Stimulated activated CD4-positive, alpha-beta T cell treated with anti-CD3 and anti-CD28 coated beads, Interleukin-1b, Interleukin-23, amount 100 ng/mL, for 24 hours (primary cell): Measurements from ENCODE around the gene STARD9.
"Not testable (repeated sequence)": the region's sequence is repeated elsewhere in the genome, so short reads cannot be mapped to it uniquely, and the experiment has no call there.

Experiments
- DNase-seq, 4 experiments: peaks; one replicate each; pipeline ENCODE4 v3.0.0-alpha.2; 2020; ENCODE audit warnings: low read depth in 4 of 4, low spot score in 1 of 4

STARD9 gene

DNA sequence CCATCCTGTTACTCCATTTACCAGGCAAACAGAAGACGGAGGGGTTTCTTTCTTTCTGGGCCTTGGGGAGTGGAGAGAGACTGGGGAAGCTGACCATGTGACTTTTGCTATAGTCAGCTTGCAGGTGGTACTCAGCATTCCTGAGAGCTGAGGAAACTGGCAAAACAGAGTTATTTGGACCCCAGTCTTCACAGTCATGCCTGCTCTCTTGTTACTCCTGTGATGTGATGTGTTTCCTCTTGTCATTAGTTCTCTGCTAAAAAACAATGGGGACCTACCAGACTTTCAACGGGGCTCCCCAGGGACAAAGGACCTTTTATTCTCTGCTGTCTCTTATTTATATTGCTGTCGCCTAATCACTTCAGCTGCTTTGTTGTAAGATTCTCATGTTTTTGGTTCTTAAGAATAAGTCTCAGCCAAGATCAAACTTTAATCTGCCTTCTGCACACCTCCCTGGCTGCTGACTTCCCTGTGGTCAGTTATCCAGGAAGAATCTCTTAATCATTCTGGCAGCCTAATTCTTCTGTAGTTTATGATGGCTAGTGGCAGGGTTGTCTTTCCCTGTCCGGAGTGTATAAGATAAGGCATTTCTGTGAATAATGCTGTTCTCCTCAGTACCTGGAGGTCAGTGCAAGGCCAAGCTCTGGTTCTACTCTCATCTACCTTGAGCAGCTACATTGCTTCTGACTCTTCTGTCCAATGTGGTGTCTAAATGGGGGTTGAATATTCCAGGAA, 8.8 kb downstream of the STARD9 start:
- no peak for DNase-seq

DNA sequence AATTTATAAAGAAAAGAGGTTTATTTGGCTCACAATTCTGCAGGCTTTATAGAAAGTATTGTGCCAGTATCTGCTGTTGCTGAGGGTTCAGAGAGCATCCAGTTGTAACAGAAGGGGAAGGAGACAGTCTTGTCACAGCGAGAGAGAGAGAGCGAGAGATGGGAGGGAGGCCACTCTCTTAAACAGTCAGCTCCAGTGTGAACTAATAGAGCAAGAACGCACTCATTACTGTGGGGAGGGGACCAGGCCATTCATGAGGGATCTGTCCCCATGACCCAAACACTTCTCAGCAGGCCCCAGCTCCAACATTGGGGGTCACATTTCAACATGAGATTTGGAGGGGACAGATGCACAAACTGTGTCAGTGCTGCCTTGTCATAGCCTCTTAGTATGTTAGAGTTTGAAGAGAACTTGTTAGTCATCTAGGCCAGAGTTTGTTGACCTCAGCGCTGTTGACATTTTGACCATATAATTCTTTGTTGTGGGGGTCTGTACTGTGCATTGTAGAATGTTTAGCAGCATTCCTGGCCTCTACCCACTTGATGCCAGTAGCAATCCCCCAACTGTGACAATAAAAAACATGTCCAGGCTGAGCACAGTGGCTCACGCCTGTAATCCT, 15.3 kb downstream of the STARD9 start:
- no peak for DNase-seq

DNA sequence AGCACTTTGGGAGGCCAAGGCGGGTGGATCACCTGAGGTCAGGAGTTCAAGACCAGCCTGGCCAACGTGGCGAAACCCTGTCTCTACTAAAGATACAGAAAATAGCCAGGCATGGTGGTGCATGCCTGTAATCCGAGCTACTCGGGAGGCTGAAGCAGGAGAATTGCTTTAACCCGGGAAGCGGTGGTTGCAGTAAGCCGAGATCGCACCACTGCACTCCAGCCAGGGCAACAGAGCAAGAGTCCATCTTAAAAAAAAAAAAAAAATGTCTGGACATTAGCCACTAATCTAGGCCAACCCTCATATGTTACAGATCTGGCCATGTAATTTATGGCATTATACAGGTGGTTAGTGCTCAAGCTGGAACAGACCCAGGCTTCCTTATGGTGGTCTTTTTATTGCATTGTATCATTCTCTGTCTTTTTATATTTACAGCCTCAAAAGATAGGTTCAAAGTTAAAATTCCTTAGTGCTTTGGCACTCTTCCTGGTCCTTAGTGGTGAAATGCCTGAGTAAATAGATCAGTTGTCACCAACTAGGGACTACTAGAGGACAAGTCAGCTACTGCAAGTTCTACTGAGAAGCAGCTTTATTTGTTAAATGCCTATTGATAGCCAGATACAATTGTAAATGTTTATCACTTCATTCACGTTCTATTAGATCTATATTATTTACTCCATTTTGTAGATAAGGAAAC, 16.0 kb downstream of the STARD9 start:
- DNase-seq, result no peak

DNA sequence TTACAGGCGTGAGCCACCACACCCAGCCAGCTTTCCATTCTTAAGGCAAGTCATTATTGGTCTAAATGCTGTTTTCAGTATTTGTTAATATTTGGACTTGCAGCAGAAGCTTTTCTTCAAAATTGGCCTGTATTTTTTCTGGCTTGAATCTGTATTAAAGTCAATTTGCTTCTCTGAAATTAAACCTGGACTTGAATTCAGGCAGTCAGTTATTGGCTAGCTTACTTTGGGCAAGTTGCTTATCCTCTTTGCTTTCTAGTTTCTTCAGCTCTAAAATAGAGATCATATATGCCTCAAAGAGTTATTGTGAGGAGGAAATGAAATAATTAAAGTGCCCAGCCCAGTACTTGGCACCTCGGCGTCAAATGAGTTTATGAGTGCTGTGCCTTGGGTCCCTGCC, 17.3 kb downstream of the STARD9 start:
- no peak for DNase-seq

DNA sequence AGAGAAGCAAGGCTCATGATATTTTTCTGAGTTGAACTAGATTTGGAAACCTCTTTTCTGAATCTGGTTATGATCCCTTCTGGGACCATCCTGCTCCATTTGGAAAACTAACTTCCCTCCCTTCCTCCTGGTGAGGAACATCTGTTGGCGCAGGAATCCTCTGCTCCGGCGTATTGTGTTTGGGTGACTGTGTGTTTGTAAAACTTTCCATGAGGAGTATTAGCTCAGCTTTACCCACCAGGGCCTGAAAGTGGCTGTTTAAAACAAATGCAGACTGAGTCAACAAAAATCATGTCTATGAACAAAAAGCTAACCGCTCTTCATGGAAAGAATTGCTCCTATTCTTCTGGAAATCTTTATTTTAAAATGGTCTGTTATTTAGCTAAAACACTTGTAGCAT, 17.7 kb downstream of the STARD9 start:
- no peak for DNase-seq

DNA sequence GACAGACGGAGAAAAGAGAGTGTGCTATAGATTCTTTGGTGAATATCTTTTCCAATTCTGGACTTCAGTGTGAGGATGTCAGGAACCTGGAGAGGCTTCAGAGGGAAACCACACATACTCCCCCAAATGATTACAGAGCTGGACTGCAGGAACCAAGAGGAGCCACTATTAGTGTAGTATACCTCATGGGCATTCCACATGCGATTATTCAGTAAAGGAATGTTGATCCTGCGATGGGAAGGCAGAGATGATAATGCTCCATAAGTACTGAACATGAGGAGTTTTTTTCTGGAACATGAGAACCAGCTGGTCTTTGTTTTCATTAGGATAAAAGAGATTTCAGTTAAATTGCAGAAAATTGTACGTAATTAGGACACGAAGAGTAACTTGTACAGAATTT, 18.7 kb downstream of the STARD9 start:
- DNase-seq, result no peak

DNA sequence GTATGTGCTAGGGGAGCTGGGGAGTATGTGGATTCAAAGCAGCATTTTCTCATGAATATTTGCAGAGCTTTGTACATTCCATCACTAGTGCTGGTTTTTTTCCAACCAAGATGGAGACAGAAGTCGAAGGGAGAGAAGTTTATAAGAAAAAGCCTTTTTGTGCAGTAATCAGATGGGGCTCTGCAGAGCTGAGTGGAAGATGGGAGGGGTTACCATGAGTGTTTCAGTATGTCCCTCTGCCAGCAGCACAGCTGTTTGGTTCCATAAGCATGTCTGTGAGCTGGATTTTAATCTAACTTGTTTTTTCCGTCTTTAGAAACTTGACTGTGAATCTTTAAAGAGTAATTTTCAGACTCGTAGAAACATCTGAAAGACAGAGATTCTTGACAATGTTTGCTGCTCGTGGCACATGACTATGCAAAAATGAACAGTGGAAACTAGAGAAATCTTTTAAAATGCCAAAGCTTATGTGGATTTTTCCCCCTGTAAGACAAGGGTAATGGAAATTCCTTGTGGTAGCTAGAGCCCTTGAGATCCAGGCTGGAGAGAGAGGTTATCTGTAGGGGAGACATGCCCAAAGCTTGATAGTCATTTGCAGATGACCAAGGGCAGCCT, 20.3 kb downstream of the STARD9 start:
- DNase-seq, result no peak

DNA sequence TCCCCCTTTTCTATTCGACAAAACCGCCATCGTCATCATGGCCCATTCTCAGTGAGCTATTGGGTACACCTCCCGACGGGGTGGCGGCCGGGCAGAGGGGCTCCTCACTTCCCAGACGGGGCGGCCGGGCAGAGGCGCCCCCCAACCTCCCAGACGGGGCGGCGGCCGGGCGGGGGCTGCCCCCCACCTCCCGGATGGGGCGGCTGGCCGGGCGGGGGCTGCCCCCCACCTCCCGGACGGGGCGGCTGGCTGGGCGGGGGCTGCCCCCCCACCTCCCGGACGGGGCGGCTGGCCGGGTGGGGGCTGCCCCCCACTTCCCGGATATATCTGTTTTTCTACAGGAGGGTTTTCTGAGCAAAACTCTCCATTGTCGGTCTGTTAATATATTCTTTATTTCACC, 25.9 kb downstream of the STARD9 start:
- DNase-seq, result not testable (repeated sequence)

DNA sequence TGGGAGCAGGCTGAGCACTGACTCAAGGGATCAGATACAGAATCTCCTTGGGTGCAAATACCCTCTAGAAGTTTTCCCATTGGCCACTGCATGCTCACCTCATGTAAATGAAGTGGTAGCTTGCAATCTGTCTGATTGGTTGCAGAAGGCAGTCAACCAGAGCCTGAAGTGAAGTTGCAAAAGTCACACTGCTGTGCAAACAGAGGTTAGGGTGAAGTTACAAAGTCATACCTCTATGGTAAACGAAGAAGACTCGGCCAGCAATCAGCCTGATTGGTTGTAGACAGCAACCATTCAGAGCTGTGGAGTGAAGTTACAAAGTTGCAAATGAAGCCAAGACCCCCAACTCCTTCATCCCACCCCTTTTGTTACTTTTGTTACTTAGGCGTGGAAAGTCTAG, 27.1 kb downstream of the STARD9 start:
- no peak for DNase-seq

DNA sequence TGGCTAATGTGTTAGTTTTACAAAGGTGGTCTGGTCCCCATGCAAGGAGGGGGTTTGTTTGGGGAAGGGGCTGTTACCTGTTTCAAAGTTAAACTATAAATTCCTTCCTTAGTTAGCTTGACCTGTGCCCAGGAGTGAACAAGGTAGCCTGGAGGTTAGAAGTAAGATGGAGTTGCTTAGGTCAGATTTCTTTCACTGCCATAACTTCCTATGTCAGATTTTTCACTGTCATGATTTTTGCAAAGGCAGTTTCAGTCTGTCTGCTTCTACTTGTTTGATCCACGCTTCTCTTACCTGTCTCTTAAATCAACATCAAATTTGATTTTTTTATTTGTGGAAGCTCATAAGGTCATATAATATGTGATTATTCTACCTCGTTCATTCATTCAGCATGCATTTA, 28.6 kb downstream of the STARD9 start:
- DNase-seq, result no peak

DNA sequence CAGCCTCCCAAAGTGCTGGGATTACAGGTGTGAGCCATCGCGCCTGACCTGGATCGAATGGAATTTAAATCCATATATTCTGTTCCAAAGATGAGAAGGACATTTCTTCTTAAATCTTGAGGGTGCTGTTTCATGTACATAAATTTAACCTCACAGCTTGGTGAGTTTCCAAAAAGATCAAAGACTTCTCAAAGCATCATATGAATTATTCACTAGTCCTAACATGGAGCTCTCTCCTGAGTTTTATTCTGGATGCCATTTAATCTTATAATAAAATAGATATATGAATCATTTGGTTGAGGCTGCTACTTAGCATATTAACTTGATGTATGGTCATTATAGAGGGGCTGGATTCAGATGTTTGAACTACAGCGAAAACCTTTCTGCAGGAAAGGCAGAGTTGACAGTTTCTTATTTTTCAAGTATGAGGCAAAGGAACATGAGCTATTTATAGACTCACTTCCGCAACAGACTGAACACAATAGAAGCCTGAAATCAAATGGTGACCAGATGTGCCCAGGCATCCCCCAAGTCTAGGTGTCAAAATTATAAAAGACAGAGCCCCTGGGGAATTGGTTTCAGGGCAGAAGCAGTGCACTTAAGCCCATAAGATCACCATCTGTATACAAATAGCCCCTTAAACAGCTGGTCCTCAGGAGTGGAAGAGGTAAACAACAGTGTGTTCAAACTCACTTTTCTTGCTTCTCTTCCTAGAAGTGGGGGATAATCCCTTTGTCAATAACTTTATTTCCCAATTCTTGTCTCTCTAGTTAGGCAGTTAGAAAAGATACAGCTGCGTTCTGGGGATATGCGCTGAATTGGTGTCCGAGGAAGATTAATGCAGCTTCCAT, 29.7 kb downstream of the STARD9 start:
- no peak for DNase-seq

DNA sequence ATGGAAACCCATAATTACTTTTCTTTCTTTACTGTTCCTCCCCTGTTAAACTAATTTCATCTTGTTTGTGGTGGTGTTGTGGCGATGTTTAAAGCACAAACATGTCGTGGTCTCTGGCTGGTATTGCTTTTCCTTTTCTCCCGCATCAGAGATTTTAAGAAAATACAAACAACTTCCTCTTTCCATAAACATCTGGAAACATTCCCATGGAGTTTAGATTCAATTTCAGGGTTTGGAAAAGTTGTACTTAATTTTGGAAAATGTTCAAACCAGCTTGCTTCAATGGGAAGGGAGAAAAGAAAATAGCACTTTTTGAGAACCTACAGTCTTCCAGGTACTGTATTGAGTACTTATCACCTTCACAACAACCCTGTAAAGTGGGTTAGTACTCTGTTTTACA, 30.4 kb downstream of the STARD9 start:
- DNase-seq, result no peak

DNA sequence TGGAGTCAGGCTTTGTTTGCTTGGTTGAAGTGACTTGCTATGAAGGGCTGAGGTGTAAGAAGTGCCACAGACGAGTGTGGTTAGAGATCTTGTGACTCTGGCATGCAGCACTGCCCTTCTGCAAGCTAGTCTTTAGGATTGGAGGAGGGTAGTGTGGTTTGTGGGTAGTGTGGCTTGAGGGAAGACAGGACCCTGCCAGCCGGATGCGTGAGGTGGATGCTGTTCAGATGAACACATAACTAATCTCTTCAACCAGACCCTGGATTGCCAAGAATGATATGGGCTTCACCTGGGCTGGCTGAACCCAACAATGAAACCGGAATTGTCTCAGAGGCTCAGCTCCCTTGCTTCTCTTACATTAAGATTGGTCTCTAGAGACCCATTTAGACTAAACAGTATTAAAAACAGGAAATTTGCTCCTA, 32.7 kb downstream of the STARD9 start:
- peak in 1 of 4 experiments; percentile 4 for DNase-seq

DNA sequence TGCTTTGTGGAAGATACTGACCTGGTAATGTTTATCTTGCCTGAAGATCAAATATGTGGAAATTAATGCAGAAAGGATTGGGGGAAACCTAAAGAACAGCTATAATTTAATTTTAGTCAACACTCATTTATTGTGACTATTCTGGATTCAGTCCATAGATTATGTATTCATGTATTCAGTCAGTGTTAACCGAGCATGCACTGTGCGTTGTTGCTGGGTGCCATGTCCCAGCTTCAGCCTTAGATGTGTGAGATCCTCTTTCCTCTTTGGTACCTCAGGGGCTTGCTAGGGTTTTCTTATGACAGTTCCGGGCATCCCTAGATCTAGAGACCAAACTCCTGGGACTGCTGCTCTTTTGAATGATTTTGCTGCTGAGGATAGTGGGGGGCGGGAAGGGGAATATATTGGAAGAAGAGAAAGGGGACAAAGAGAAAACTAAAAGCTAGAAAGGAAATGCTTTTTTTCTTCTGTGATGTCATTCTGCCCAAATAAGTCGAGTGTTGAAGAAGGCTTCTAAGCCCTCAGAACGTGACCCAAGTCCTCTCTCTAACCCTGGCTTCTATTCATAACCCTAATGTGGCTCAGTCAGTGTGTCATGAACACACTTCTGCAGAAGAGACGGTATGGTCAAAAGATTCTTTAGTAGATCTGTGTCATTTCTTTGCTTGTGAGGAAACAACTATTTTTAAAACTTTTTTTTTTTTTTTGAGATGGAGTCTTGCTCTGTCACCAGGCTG, 33.5 kb downstream of the STARD9 start:
- no peak for DNase-seq

DNA sequence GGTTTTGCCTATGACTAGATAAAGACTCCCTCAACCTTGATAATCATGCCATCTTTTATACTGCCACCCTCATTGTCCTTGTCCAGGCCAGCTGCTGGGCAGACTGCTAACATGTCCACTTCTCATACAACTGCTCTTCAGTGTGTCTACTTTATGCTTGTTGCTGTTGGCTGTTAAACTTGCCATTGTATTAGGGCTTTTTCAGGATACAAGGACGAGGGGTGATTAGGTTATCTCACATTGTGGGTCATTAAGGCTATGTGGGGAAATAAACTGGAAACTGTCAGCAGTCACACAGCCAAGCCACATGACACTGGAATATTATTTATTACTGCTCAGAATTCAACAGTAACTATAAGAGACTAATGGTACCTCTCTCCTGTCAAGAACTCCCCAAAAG, 36.1 kb downstream of the STARD9 start:
- DNase-seq, result no peak

DNA sequence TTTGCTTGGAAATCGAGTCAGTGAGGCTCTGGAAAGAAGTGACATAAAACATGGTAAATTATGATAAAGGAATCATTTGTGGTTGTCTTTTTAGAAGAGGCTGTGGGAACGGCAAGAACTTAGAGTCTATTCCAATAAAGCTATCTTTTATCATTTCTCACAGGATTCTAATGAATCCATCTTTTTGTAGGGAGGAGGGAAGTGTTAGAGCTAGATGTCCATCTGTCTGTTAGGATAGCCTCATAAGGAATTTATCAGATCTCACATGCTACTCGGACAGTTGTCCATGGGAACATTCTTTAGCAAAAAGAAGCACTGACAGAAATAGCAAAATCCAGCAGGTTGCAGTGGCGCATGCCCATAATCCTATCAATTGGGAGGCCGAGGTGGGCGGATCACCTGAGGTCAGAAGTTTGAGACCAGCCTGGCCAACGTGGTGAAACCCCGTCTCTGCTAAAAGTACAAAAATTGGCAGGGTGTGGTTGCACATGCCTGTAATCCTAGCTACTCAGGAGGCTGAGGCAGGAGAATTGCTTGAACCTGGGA, 37.0 kb downstream of the STARD9 start:
- no peak for DNase-seq

DNA sequence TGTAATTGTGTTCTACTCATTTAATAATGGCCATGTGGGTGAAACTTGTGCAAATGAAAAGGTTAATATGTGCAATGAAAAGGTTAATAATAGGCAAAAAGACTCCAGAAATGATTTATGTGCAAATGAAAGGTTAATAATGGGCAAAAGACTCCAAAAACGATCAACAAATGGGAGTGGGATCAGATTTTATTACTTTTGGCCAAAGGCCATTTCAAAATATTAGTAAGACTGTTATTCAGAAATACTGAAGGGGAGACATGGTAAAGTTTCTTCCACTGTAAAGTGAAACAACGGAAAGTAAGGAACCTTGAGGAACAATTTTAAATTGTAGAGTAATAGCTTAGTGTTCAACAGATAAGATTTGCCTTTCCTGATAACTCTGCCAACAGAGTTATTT, 40.7 kb downstream of the STARD9 start:
- DNase-seq, result no peak

DNA sequence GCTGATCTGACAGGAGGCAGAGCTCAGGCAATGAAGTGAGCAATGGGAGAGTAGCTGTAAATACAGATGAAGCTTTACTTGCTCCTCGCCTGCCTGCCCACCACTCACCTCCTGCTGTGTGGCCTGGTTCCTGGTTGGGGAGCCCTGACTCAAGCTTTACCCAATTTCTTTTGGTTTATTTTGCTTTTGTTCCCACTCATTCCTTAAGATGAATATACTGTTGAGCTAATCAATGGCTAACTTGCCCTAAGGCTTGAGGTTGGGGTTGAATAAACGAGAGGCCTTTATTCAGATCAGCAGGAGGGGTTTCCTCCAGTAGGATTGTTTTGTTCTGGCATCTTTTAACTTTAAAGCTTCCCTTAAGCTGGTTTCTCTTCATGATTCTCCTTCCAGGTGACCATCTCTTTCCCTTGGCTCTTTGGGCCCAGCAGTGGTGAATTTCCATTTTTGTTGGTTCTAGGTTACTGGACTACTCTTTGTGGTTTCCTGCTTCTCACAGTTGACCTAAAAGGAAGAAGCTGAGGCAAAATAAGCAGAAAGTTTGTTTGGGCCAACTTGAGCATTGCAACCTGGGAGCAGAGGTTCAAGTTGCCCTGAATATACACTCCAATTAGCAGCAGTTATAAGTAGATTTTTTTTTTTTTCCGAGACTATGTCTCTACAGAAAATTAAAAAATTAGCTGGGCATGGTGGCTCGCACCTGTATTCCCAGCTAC, 44.4 kb downstream of the STARD9 start:
- DNase-seq, result no peak

DNA sequence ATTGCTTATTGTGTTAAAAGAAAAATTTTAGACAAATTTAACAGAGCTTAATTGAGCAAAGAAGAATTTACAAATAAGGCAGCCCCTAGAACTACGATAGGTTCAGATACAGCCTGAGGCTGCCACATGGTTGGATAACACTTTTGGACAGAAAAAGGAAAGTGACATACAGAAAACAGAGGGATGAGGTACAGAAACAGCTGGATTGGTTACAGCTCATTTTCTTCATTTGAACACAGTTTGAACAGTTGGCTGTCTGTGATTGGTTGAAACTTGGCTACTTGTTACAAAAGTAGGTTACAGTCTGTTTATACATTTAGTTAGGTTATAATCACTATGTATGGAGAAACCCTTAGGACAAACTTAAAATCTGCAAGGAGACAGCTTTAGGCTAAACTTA, 46.0 kb downstream of the STARD9 start:
- no peak for DNase-seq
